Stimulated activated CD4-positive, alpha-beta T cell treated with anti-CD3 and anti-CD28 coated beads, Interleukin-4, amount 100 ng/mL, for 48 hours (primary cell): ENCODE data around the gene ASB10.

Experiments
- DNase-seq, 2 donors: peaks; one replicate each; pipeline ENCODE4 v3.0.0-alpha.2; 2020; ENCODE audit warnings: low read depth in 2 of 2

The ASB10 gene

DNA sequence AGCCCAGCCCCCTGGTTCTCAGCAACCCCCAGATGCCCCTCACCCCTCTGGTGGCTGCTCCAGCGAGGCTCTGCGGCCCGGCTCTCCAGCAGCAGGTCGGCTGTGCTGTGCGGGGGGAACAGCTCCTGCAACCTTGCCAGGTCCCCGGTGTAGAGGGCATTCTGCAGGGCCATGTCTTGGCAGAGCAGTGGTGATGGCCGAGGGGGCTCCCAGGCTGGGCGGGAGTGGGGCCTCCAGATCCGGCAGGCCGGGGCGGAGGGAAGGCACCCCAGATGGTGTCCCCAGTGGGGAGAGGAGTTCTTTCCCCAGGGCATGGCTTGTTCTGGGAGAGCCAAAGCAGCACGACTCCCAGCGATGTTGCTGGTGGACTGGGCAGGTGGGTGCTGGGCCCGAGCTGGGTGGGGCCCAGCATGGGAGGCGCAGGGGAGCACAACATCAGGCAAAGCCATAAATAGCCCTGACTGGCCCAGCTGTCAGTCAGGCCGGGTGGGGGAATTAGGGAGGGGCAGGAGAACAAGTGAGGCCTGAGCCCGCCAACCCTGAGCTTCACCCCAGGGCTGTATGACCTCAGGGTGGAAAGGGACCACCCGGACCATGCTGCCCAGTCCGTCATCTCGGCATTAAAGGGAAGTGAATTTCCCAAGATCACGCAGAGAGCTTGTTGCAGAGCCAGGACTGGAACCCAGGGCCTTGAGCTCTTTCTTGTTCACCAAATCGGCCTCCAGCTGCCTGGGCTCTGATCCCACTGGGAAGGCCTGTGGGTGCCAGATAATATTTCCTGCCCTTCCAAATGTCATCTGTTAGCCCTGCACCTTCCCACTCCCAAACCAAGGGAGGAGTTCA lies 580 bp upstream of the ASB10 start:
- DNase-seq, result no peak

DNA sequence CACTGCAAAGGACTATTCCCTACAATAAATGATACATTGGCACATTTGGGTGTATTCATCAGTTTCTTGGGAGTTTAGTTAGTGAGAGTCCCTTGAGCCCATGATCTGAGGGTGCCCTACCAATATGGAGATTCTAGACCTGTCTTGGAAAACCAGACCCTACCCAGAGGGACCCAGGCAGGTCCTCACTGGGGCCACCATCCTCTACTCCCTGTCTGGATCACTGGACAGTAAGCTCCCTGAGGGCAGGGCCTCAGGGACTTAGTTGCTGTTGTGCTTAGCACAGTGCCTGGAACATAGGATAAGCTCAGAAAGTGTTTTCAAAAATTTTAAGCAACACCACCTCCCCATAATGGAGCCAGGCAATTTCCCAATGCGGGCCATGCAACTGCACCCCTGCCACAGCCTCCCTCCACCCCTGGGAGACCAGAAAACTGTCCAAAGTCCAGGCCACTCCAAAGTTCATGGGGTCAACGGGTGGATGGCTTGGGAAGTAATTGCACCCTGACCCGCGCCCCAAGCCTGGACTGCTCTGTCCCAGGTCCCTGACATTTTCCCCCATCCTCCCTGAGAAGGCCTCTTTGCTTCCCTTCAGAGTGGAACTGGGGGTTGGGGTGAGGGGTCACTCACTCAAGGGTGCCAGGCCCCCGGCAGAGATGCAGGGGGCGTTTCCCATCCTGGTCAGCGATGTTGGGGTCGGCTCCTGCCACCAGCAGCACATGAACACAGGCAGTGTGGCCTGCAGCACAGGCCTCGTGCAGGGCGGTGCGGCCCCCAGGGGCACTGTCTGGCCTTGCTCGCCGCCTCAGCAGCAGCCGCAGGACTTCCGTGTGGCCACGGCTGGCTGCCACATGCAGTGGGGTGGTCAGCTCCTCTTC lies 1.0 kb downstream of the ASB10 start:
- DNase-seq, result no peak

DNA sequence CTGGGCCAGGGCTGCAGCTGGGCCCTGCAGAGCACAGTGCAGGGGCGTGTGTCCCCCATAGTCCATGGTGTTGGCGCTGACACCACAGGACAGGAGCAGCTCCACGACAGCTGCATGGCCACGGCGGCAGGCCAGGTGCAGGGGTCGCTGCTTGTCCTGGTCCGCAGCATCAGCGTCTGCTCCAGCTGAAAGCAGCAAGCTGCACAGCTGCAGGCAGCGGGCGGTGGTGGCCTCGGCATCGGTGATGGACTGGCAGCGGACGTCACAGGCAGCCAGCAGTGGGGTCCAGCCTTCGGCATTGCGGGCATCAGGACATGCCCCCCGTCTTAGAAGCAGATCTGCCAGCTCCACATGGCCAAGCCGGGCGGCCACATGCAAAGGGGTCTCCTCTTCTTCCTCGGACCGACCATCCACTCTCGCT lies 6.0 kb downstream of the ASB10 start:
- DNase-seq, result no peak

DNA sequence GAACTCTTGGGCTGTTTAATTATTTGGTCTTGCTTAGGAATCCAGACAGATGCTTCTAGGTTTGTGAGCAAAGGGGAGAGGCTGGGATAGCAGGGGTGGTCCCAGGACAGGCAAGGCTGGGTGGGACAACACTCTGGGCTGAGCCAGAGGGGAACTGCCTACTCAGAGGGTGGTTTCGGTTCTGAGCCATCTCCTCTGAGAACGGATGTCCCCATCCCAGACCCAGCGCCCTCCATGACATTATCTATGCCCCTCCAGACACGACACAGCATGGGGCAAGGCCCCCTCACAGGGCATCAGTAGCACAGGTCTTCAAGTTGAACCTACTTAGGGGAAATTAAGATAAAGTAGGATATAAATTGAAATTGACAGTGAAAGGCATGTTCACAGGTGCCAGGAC lies 7.1 kb downstream of the ASB10 start:
- DNase-seq, result no peak

DNA sequence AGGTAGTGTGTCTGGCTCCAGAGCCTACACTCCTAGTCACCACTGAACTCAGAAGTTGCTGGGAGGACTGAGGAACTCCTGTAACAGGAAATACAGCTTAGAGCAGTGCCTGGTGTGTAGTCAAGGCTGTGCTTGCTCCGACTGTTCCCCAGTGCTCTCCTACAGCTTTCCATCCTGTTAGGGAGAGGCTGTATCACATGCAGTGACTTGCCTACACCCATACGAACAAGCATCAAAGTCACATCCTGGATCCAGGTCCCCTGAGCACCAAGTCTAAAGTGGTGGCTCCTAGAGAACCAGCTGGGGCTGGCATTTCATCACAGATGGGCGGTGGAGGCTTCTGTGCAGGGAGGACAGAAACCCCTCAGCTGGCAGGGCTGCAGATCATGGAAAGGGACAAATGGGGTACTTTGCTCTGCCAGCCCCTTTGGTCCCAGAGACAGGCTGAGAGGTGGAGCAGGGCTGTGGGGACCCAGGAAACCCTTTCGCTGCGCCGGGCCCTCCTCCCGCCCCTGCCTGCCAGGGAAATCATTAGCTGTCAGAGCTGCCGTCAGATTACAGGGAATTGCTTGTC lies 7.7 kb downstream of the ASB10 start:
- DNase-seq, result no peak

DNA sequence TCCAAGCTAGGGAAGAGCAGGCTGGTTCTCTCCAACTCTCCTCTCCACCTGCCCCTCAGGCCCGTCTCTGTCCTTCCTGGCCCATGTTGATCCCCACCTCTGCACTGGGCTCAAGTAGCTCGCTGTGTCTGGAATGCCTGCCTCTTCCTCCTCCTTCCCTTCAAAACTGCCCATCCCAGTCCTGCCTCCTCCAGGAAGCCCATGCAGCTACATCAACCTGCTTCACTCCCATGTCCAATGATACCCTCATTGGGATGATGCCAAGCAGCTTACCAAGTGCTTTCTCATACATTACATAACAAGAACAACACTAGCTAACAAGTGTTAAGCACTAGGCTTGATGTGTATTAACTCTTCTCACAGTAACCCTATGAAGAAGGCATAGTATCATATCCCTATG lies 8.2 kb downstream of the ASB10 start:
- DNase-seq, result no peak

DNA sequence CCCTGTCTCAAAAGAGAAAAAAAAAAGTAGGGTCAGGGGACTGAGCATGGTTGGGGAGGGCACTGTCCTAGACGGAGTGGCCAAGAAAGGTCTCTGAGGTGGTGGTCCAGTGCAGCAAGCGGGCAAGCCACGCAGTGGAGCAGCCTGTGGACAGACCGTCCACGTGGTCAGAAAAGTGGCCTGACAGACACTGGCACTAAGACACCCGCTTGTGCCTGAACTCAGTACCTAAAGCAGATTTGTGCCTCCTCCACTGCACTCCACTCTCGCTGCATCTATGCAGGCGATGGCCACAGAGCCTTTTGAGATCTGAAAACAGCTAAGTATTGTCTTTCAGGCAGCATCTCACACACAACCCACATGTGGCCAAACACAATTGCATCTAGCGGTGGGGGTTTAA lies 8.8 kb downstream of the ASB10 start:
- DNase-seq, result no peak

DNA sequence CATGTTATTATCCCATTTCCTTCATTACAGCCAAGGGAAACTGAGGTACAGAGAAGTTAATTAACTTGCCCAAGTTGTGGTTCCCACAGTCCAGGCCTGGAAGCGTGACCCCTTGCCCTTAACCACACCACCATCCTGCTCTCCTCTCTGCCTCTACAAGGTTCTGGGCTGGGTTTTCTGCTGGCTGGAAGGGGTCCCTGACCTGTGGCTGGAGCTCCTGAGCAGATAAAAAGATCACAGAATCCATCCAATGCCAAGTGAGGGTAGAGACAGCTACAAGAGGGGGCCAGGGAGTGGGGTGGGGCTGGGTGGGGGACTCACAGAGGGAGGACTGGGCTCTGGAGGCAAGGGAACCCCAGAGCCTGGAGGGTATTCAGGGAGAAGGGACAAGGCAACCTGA lies 9.7 kb downstream of the ASB10 start:
- DNase-seq, result no peak

DNA sequence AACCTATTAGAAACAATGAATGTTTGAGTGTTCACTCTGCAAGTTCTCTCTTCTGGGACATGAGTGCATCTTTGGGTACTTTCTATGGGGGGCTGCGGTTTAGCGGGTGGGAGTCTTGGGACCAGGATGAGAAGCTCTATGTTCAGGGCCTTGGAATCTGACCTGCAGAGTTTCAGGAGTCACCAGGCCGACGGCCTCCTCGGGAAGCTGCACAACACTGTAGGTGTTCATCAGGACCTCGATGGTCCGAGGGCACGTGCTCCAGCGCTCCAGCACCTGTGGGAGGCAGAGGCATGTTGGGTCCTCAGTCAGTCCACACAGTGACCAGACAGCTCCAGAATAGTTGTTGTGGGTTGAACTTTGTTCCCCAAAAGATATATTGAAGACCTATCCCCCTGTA lies 10.6 kb downstream of the ASB10 start:
- DNase-seq, result no peak

DNA sequence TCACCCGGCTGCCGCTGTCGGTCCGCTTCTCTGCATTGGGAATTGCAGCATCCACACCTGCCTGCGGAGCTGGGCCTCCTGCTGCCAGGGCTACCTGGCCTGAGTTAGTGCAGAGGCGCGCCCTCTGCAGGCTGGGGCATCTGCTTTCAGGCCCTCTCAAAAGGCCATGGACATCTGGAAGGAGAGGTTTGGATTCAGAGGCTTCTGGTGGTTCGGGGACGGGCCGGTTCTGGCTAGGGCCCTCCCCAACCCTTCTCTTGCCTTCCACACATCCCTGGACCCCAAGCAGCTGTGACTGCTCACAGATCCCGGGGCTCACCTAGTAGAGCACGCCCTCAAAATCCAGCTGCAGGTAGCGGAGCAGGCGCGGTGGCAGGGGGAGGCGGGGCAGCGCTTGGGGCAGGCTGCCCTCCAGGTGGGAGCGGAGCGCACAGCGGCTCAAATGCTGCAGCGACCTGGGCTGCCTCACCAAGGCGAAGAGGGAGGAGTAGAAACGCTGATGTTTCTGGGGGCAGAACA lies 11.2 kb downstream of the ASB10 start:
- DNase-seq, result no peak

DNA sequence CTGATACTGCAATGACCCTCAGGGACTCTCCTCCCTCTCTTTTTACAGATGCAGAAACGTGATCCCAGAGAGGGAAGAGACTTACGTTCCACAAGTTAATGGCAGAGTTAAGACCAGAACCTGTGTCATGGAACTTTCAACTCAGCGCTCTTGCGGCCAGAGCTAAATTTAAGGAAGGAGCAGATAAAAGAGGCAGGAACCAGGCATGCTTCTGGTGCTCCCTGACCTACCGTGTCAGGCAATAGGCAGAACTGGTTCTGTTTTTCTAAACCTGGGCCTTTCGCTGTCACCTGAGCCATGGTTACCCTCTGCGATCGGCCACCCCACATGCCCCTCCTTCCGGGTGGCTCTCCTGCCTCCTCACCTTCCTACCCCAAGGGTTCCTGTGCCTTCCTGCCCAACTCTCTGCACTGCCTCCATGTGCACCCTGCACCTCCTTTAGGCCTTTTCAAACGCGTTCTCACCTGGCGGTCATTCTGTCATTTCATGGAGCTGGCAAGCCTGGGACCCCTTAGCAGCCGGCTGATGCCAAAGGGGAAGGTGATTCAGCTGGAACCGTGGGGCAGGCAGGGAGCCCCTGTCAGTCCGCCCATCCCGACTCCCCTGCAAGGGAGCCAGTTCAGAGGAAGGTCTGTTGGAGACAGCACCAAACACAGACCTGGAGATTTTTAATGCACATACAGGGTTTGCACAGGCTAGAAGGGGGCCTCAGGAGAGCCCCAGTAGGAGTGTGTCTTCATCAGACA lies 11.8 kb downstream of the ASB10 start:
- DNase-seq, result no peak

DNA sequence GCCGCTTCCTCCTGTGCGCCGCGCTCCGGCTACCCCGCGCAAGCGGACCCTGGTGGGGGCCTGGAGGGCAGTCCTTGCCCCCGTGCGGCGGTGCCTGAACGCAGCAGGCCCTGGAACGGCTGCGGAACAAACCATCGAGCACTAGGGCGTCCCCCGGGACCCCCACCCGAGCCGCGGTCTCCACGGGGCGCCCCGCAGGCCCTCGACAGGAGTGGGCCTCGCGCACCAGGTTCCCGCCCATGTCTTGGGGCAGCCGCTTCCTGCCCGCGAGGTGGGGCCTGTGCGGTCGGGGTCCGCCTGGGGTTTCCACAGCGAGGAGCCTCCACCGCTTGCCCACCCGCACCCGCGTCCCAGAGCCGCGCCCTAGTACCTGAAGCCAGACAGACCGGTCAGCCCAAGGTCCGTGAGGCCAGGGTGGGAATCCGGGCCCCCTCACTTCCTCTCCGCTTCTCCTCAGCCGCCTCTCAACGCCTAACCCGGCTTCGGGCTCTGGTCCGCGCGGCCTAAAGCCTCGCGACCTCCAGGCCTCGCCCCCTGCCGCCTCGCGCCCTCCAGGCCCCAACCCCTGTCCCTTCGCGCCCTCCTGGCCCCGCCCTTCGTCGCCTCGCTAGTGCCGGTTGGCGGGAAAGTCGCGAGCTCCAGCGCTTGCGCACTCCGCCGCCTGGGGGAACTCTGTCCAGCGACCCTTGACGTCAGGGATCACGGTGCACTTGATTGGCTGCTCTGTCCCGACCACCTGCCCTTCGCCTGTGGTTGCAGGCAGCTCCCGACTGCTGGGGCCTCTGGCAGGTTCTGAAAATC lies 12.6 kb downstream of the ASB10 start:
- DNase-seq, result peak in 1 of 2 donors; percentile 27

DNA sequence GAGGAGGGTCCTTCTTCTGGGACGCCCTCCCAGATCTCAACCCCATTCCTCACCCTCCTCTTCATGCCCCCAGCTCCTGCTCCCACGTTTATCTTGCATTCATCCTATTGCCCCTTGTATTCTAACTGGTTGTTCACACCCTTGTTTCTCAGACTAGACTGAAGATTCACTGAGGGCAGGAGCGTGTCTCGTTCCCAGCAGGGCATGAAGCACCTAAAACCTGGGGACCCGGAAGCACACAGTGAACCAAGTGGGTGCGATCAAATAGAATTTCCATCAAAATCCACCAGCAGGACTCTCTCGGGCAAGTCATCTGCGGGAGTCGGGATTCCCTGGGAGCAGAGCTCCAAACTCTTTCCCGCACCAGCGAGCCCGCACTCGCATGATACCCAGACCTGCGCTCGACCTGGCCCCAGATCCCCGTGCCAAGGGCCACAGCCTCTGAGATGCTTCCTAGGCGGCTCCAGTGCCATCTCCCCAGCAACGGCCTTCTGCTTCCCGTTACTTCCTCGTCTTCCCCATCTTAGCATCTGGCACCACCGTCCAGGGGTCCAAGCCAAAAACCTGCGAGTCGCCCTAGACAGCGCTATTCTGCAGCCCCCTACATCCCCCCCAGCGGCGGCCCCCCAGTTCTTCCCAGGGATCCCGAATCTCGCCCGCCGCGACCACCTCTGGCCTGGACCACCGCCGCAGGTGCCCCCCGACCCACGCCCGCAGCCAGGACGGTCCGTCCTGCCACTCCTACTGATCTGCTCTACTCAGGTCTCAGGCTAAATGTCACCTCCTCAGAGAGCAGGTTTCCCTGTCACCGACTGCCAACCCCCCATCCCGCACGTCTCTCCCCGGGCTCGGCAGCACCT lies 13.4 kb downstream of the ASB10 start:
- DNase-seq, result no peak

DNA sequence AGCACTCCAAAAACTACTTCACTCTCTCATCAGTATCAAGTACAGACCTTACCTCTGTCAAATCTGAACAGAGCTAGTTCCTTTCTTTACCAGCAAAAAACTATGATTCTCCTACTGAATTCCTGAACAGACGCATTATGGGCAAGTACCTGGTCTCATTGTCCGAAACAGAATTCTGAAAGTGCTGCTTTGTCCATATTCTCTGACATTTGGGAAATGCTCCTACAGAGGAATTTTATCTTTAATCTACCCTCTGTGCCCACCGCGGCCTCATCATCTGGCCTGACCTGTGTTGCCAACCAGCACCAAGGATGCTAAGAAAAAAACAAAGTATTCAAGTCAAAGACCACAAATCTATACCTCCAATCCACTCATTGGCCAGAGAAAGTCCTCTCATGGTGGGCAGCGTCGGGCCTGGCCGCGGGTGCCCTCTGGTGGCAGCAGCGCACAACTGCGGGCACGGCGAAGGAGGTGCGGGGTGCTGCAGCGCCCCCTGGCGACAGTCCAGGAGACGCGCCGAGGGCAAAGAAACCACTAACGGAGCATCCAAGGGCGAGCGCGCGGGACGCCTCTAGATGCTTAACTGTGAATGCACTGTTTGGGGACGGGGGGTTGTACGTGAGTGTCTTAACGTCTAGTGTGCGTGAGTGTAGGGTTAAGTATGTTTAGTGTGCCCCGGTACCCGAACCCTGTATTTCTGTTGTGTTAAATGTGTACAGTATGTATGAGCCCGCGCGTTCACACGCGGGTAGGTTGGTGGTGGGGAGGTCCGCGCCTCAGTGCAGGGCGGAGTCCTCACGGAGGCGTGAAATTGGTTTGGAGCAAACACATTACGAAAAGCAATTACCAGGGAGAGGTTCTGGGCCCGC lies 14.5 kb downstream of the ASB10 start:
- peak; percentile 67 to 76 for DNase-seq

DNA sequence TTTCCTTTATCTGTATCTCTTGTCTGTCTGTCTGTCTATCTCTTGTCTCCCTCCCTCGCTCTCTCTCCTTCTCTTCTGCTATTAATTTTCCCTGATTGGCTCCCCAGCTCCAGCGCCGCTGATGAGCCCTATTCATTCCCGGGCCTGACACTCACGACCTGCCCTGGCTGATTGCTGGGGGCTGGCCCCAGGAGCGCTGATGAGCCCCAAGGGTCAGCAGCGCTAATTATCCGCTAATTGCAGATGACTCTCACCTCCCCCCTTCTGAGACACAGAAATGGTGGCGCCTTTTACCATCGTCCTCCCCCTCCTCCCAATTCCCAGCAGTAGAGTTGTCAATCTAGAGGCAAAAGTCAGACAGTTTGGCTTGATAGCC lies 18.3 kb downstream of the ASB10 start:
- no peak for DNase-seq

DNA sequence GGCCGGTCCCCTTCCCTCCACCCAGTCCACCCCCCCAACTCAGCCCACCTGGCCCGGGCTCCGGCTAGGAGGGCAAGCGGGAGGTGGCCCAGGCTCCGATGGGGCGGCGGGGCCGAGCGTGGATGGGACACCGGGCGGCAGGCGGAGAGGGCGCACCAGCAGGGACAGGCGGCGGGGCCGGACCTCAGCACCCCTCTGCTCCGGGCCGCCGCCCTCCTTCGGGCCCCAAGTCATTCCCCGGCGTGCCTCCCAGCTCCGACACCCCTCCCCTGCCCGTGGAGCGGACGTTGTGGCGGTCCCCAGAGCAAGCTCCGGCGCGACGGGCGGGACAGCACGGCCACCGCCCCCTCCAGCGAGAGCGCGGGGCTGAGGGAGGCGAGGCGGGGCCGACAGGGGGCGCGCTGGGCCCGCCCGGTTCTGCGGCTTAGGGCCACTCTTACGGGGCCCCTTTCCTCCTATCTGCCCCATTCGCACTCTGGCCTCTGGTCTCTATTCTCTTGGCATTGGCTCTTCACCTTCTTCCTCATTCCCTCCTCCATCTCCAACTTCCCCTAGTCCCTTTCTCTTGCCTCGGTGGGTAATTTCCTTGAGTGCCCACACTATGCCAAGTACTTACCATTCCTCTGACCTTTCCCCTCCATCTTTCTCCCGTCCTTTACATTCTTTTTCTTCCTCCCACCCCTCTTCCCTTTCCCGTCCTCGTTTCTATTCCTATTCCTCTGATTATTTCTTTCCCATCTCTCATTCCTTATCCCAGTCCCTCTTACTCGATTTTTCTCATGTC lies 18.9 kb downstream of the ASB10 start:
- peak; percentile 59 to 60 for DNase-seq

DNA sequence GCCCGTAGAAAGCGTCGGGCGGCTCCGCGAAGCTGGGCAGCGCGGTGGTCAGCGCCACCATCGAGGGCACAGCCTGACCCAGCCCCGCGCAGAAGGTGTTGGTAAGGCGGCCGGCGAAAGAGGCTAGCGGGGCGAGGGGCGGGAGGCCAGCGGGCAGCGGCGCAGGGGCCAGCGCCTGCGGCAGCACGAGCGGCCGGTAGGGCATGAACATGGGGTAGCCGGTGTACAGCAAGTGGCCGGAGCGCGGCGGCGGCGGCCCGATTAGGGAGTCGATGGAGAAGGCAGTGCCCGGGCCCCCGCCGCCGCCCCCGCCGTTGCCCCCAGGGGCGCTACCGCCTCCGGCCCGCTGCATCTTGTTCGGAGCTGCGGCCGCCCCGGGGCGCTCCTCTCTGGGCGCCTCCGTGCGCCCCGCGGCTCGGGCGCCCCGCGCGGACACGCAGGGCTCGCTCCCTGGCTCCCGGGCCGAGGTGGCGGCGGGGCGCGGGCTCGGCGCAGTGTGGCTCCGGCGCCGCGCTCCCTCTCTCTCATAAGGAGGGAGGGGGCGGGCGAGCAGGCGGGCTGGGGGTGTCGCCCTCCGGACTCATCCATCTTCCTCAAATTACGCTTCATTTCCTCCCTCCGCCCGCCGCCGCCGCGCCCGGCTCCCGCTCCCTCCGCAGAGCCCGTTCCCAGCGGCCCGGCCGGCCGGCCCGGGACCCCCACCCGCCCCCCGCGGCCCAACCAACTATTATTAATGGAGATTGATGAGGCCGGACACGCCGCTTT lies 19.7 kb downstream of the ASB10 start, which contains the start of gene GBX1:
Gene GBX1, minus strand, starts transcription at position 498 of the 765 bp plus-strand sequence. Its CDS starts 146 bp downstream, at position 352.
- DNase-seq, result no peak
